Measurements from ENCODE around the gene PNMA6F. TPM values are rescaled to one million over a fixed set of nuclear protein-coding genes. Genes with fewer than 3 reads are reported as not detected.

PNMA6F gene
- polyA plus RNA-seq, 1 of the 3 experiments (the other 2 are of a cell fraction): not detected

DNA sequence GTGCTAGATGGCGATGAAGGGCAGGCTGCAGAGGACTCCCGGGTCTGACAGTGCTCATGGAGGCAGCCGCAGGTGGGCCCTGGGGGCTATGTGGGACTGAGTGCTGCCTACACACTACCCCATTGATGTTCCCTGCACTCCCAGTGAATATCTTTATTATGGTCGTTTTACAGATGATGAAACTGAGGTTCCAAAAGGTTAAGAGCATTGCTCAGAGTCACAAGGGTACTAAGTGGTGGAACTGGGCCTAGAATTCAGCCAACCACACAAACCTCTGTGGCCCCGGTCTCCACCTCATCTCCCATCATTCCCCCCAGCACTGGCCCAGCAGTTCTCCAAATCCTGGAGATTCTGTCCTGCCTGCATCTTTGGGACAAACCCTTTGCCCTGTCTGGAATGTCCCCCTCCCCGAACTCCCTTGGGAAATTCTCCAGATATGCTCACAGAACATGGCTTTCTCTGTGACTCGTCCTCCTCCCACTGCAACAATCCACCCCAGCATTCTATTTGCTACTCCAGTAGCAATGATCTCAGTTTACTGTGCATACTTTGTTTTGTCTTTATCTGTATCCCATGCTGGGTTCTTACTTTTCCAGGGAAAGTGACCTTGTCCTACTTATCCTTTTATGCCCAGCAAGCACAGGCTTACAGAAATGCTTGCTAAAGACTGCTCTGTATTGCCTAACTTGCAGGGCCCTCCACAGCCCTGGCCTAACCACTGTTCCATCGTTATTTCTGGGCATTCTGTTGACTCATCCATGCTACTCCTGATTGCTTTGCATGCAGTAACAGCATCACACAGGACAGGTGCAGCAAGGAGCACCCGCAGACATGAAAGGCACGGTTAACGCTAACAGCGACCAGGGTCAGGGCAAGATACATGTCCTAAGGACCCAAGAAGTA lies 14.0 kb downstream of the PNMA6F start:
- Histone ChIP-seq H3K4me3 (ENCODE audit: low read depth in 2 of 2, low read length in 1 of 2) (no peak overlapping the region), H2AFZ (ENCODE audit: low read depth) (no peak overlapping the region), H3K79me2 (ENCODE audit: insufficient read depth) (no peaks in the 10 kb centered on the region), H3K27me3 (ENCODE audit: insufficient read depth) (peaks cover 55% of the 10 kb centered on the region), H3K4me1 (ENCODE audit: control insufficient read depth in 1 of 2, insufficient read depth in 2 of 2, low read depth in 1 of 2, low read length in 1 of 2) (no peaks in the 10 kb centered on the region), H3K9ac (no peak overlapping the region), H3K4me2 (no peak overlapping the region), H4K20me1 (ENCODE audit: insufficient read depth) (no peaks in the 10 kb centered on the region), H3K9me3 (no peaks in the 10 kb centered on the region), H3K9me2 (no peaks in the 10 kb centered on the region), H3K36me3 (replicated peaks in 1 of 2; ENCODE audit: control insufficient read depth in 1 of 2, insufficient read depth in 2 of 2, low read length in 1 of 2) (no peaks in the 10 kb centered on the region), H3K27ac (ENCODE audit: low read depth in 2 of 2, low read length in 1 of 2) (no peak overlapping the region), H3F3A (replicated peaks; ENCODE audit: insufficient read depth) (no peaks in the 10 kb centered on the region)
- TF ChIP-seq, protein P1, sequence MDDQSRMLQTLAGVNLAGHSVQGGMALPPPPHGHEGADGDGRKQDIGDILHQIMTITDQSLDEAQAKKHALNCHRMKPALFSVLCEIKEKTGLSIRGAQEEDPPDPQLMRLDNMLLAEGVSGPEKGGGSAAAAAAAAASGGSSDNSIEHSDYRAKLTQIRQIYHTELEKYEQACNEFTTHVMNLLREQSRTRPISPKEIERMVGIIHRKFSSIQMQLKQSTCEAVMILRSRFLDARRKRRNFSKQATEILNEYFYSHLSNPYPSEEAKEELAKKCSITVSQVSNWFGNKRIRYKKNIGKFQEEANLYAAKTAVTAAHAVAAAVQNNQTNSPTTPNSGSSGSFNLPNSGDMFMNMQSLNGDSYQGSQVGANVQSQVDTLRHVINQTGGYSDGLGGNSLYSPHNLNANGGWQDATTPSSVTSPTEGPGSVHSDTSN (IDR thresholded peaks at IDR 0.05): no peak
- TF ChIP-seq GABPA (IDR thresholded peaks at IDR 0.05; ENCODE audit: low read depth): no peak
- TF ChIP-seq TCF12 (IDR thresholded peaks at IDR 0.05): no peak
- TF ChIP-seq MXI1 (IDR thresholded peaks at IDR 0.05; ENCODE audit: low read depth, low read length): no peak
- TF ChIP-seq YY1 (IDR thresholded peaks at IDR 0.05; ENCODE audit: low read depth): no peak
- TF ChIP-seq JUND (IDR thresholded peaks at IDR 0.05): no peak
- TF ChIP-seq FOXM1 (IDR thresholded peaks at IDR 0.05; ENCODE audit: low read depth): no peak
- no peak for TF ChIP-seq EP300 (IDR thresholded peaks at IDR 0.05; ENCODE audit: borderline replicate concordance in 1 of 2, low read depth in 1 of 2, low read length in 1 of 2)
- TF ChIP-seq FOSL2 (IDR thresholded peaks at IDR 0.05; ENCODE audit: borderline replicate concordance, low read depth): no peak
- TF ChIP-seq TEAD4 (IDR thresholded peaks at IDR 0.05; ENCODE audit: borderline replicate concordance, insufficient read depth): no peak
- no peak for TF ChIP-seq MAX (IDR thresholded peaks at IDR 0.05; ENCODE audit: low read depth)
- no peak for TF ChIP-seq MEF2A (IDR thresholded peaks at IDR 0.05; ENCODE audit: borderline replicate concordance, low read depth)
- TF ChIP-seq RXRA (IDR thresholded peaks at IDR 0.05; ENCODE audit: borderline replicate concordance, low read depth): no peak
- no peak for TF ChIP-seq POLR2AphosphoS5 (IDR thresholded peaks at IDR 0.05; ENCODE audit: low read depth, low read length)
- TF ChIP-seq FOXJ3 (CRISPR knock-in tag; IDR thresholded peaks at IDR 0.05): no peak
- WGBS (ENCODE audit: low lambda C conversion rate): 28% methylated on average over 12 of the region's 12 CpGs
- CTCF ChIA-PET: no interaction called here
- POLR2A ChIA-PET: no interaction called here
- DNase-seq: no peak

DNA sequence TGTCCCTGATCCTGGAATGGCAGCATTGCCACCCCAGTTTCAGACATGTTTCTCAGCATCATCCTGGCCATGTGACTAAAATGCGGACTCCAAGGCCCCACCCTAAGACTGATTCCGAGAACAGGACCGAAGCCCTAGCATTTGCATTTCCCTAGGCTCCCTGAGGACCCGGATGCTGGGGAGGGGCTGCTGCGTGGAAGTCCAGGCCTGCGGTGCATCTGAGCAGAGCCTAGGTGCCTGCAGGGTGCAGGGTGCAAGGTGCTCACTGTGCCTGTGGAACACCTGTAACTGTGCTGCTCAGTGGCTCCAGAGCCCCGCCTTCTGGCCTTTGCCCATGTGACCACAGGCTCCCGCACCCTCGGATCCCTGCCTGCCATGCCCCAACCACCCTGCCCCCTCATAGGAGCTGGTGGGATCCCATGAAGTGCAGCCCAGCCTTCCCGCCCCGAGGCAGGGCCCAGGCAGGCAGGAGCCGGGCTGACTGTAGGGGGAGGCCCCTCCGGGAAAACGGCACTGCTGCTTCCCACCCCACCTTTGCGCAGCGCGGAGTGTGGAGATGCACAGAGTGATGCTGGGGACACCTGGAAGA lies 14.9 kb downstream of the PNMA6F start:
- no peaks in the 10 kb centered on the region for H4K20me1 ChIP-seq (ENCODE audit: insufficient read depth)
- 39% methylated on average over 10 of the region's 17 CpGs for WGBS (ENCODE audit: low lambda C conversion rate)
- no peaks in the 10 kb centered on the region for H3K79me2 ChIP-seq (ENCODE audit: insufficient read depth)
- no peak overlapping the region for H2AFZ ChIP-seq (ENCODE audit: low read depth)
- H3K9me3 ChIP-seq: no peaks in the 10 kb centered on the region
- H3K4me2 ChIP-seq: no peak overlapping the region
- no peaks in the 10 kb centered on the region for H3F3A ChIP-seq (replicated peaks; ENCODE audit: insufficient read depth)
- no peak overlapping the region for H3K9ac ChIP-seq
- ChIA-PET CTCF (no interaction called here), POLR2A (no interaction called here)
- no peaks in the 10 kb centered on the region for H3K9me2 ChIP-seq
- H3K4me3 ChIP-seq (ENCODE audit: low read depth in 2 of 2, low read length in 1 of 2): no peak overlapping the region
- no peaks in the 10 kb centered on the region for H3K36me3 ChIP-seq (replicated peaks in 1 of 2; ENCODE audit: control insufficient read depth in 1 of 2, insufficient read depth in 2 of 2, low read length in 1 of 2)
- no peaks in the 10 kb centered on the region for H3K4me1 ChIP-seq (ENCODE audit: control insufficient read depth in 1 of 2, insufficient read depth in 2 of 2, low read depth in 1 of 2, low read length in 1 of 2)
- no peak for DNase-seq
- H3K27me3 ChIP-seq (ENCODE audit: insufficient read depth): peaks cover 53% of the 10 kb centered on the region
- no peak overlapping the region for H3K27ac ChIP-seq (ENCODE audit: low read depth in 2 of 2, low read length in 1 of 2)
- TF ChIP-seq IRF3 (IDR thresholded peaks at IDR 0.05; ENCODE audit: low read depth, low read length): no peak
- no peak for TF ChIP-seq RCOR1 (IDR thresholded peaks at IDR 0.05; ENCODE audit: low read length)
- no peak for TF ChIP-seq RXRA (IDR thresholded peaks at IDR 0.05; ENCODE audit: borderline replicate concordance, low read depth)
- TF ChIP-seq, protein P2, sequence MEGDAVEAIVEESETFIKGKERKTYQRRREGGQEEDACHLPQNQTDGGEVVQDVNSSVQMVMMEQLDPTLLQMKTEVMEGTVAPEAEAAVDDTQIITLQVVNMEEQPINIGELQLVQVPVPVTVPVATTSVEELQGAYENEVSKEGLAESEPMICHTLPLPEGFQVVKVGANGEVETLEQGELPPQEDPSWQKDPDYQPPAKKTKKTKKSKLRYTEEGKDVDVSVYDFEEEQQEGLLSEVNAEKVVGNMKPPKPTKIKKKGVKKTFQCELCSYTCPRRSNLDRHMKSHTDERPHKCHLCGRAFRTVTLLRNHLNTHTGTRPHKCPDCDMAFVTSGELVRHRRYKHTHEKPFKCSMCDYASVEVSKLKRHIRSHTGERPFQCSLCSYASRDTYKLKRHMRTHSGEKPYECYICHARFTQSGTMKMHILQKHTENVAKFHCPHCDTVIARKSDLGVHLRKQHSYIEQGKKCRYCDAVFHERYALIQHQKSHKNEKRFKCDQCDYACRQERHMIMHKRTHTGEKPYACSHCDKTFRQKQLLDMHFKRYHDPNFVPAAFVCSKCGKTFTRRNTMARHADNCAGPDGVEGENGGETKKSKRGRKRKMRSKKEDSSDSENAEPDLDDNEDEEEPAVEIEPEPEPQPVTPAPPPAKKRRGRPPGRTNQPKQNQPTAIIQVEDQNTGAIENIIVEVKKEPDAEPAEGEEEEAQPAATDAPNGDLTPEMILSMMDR (IDR thresholded peaks at IDR 0.05): no peak
- no peak for TF ChIP-seq TAF1 (IDR thresholded peaks at IDR 0.05; ENCODE audit: borderline replicate concordance, low read depth, low read length)
- TF ChIP-seq GATA2 (CRISPR knock-in tag; IDR thresholded peaks at IDR 0.05): no peak
- no peak for TF ChIP-seq TCF12 (IDR thresholded peaks at IDR 0.05)
- no peak for TF ChIP-seq GABPA (IDR thresholded peaks at IDR 0.05; ENCODE audit: low read depth)
- no peak for TF ChIP-seq RFX5 (IDR thresholded peaks at IDR 0.05; ENCODE audit: low read length)
- no peak for TF ChIP-seq TEAD4 (IDR thresholded peaks at IDR 0.05; ENCODE audit: borderline replicate concordance, insufficient read depth)
- no peak for TF ChIP-seq FOXJ3 (CRISPR knock-in tag; IDR thresholded peaks at IDR 0.05)
- TF ChIP-seq FOSL2 (IDR thresholded peaks at IDR 0.05; ENCODE audit: borderline replicate concordance, low read depth): no peak
